ENCODE data around the gene CMTR1.

The CMTR1 gene

GRCh38 chr6:37456126-37456525, 23.1 kb downstream of the CMTR1 start:
- TF ChIP-seq, protein P1, sequence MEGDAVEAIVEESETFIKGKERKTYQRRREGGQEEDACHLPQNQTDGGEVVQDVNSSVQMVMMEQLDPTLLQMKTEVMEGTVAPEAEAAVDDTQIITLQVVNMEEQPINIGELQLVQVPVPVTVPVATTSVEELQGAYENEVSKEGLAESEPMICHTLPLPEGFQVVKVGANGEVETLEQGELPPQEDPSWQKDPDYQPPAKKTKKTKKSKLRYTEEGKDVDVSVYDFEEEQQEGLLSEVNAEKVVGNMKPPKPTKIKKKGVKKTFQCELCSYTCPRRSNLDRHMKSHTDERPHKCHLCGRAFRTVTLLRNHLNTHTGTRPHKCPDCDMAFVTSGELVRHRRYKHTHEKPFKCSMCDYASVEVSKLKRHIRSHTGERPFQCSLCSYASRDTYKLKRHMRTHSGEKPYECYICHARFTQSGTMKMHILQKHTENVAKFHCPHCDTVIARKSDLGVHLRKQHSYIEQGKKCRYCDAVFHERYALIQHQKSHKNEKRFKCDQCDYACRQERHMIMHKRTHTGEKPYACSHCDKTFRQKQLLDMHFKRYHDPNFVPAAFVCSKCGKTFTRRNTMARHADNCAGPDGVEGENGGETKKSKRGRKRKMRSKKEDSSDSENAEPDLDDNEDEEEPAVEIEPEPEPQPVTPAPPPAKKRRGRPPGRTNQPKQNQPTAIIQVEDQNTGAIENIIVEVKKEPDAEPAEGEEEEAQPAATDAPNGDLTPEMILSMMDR (IDR thresholded peaks at IDR 0.05), result no peak

DNA sequence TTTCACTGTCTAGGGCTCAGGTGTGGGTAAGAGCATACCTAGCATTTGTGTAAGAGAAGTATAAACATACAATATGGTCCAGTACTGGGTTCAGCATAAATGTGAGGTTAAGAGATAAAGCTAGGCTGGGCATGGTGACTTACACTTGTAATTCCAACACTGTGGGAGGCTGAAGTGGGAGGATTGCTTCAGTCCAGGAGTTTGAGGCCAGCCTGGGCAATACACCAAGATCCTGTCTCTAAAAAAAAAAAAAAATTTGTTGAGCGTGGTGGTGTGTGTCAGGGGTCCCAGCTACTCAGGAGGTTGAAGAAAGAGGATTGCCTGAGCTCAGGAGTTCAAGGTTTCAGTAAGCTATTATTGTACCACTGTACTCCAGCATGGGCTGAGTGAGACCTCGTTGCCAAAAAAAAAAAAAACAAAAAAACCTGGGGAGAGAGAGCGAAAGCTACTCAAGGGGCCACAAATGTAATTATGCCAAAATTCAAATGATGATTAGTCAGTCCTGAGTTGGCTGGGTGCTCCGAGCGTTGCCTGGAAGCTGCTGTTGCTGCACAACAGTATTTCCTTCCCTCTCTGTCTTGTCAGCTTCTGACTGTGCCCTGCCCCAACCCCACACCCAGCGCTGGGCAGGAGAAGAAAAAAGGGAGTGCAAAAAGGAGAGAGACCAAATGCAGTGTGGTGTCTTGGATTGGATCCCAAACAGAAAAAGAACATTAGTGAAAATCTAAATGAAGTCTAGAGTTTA, 24.0 kb downstream of the CMTR1 start:
- TF ChIP-seq, protein P1 (IDR thresholded peaks at IDR 0.05), result no peak

GRCh38 chr6:37459981-37460800, 27.2 kb downstream of the CMTR1 start:
- TF ChIP-seq, protein P1 (IDR thresholded peaks at IDR 0.05), result no peak

DNA sequence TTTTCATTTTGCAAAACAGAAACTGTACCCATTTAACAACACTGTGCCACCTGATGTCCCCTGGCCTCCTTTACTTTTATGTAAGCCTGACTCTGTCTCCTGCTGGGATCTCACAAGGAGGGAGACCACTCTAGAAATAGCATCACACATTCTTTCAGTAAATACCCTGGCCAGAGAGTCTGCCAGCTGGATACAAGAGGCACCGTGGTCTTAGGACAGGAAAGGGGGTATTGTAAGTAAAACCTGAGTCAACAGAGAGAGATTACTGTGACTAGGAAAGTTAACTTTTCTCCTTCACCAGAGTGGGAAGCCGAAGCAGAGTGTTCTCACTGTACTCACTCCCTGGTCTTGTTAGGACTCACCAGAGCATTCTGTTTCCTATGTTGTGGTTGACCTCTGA, 27.8 kb downstream of the CMTR1 start:
- TF ChIP-seq, protein P1 (IDR thresholded peaks at IDR 0.05), result no peak

DNA sequence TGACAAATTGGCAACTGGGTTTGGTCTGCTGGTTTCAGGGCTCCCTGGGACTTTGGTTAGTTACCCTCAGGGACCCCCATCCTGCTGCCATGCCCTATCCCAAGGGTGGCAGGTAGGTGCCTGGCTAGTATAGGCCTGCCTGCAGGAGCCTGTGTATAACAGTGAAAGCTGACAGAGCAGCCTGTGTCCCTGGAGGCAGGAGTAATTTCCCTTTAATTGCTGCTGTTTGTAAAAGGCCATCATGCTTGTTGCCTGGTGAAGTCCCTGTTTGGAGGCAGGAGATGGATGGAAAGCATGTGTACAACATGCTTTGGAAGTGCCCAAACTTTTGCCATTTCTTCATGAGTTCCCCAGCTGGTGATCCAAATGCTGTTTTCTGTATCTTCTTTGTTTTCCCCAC, 30.1 kb downstream of the CMTR1 start:
- TF ChIP-seq, protein P1 (IDR thresholded peaks at IDR 0.05), result no peak

DNA sequence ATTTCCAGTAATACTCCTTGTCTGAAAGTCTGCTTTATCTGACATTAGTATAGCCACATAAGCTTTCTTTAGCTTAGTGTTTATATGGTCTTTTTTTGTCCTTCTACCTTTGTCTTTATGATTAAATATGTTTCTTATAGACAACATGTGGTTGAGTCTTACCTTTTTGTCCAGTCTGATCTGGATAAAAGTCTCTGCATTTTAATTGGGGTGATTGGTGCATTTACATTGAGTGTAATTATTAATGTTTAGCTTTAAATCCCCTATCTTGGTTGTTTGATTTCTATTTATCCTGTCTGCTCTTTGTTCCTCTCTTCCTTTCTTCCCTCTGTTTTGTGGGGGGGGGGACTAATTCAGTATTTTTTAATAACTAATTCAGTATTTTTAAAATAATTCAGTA, 34.7 kb downstream of the CMTR1 start:
- TF ChIP-seq, protein P1 (IDR thresholded peaks at IDR 0.05), result no peak

- TF ChIP-seq, protein P1 (IDR thresholded peaks at IDR 0.05), result no peak
Measured at GRCh38 chr6:37473364-37474095, 40.5 kb downstream of the CMTR1 start.

Data from LNCAP (cell line).